NT2/D1 (cell line): ENCODE data around the gene KCTD16.

Experiments used
- YY1 ChIP-seq: IDR thresholded peaks from 2 replicates; pipeline ENCODE4 v1.6.1; 2011; ENCODE audit not compliant: insufficient read length, insufficient read depth
- ZNF274 ChIP-seq: IDR thresholded peaks from 2 replicates; pipeline ENCODE4 v1.6.1; 2011; ENCODE audit warnings: mild to moderate bottlenecking, low read depth, low read length

- TF ChIP-seq ZNF274, result no peak
- no peak for TF ChIP-seq YY1
Observed at GRCh38 chr5:144167998-144168397, 2.7 kb upstream of the KCTD16 start.
